NCI-H748 (cell line): Measurements from ENCODE around the gene TRIM17.

Experiments used
- DNase-seq: peaks from one replicate; lab custom pipeline; 2025; ENCODE audit not compliant: unreplicated experiment; lab: John Stamatoyannopoulos, UW

TRIM17 gene

GRCh38 chr1:228368801-228369607 is 47.7 kb downstream of the TRIM17 start:
- DNase-seq = no peak

DNA sequence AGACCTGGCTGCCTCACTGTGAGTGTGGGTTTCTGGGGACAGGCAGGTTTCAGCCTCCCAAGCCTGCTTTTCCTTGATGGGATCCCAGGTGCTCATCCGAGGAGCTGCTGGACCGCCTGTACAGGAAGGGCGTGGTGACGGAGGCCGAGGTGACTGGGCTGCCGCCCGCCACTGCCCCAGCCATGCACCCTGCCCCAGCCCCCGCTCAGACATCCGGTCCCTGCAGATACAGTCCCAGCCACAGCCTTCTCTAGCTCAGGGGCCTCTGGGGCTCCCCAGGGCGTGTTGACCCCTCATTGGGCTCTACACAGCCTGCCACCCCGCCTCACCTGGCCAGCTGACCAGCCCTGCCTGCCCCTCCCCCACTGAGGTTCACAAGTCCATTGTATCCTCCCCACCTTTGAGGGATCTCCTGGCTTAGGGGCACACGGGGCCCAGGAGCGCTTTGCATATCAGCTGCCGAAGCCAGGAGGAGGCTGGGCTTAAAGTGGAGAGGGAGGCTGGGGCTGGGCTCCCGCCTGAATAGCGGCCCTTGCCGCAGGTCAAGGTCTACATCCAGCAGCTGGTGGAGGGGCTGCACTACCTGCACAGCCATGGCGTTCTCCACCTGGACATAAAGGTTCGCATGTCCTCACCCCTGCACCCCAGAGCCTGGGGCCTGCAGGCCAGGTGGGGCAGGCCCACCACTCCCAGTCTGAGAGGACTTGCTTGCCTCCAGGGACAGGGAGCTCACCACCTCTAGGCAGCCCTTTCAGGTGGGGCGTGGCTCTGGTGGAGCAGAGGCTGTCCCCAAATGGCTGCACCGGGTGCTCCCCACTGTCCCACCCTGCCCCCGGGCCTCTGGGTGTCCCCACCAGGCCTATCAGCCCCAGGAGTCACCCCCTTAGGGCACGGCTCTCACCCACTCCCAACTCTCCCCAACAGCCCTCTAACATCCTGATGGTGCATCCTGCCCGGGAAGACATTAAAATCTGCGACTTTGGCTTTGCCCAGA is 48.6 kb downstream of the TRIM17 start:
- peak; percentile 26 for DNase-seq

DNA sequence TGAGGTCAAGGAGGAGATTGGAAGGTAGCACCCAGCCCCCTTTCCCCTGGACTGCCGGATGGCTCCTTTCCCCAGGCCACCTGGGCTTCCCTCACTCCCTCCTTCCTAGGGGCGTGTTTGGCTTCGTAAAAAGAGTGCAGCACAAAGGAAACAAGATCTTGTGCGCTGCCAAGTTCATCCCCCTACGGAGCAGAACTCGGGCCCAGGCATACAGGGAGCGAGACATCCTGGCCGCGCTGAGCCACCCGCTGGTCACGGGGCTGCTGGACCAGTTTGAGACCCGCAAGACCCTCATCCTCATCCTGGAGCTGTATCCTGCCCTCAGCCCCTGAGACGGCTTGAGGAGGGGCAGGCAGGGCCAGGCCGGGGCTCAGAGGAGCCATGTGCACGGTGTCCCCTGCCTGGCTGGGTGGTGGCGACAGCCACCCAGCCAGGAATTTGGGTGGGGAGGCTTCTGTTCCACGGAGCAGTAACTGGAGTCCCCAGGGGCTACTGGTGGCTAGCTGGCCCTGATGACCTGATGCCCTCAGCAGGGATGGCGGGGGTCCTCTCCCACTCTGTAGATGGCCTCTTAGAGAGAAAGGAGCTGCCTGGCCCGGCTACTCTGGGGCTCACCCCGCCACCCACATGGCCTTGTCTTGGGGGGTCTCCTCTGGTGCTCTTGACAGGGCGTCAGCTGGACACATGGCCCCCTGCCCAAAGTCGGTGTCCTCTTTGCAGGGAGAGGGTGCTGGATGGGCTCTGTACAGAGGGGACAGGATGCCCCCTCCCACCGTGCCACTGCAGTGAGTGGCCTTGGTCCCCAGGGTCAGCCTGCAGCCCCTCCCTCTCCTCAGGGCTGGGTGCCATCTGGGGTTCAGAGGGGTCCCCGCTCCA is 49.6 kb downstream of the TRIM17 start:
- DNase-seq = no peak

- no peak for DNase-seq
Observed at GRCh38 chr1:228366062-228366865, 50.4 kb downstream of the TRIM17 start.

DNA sequence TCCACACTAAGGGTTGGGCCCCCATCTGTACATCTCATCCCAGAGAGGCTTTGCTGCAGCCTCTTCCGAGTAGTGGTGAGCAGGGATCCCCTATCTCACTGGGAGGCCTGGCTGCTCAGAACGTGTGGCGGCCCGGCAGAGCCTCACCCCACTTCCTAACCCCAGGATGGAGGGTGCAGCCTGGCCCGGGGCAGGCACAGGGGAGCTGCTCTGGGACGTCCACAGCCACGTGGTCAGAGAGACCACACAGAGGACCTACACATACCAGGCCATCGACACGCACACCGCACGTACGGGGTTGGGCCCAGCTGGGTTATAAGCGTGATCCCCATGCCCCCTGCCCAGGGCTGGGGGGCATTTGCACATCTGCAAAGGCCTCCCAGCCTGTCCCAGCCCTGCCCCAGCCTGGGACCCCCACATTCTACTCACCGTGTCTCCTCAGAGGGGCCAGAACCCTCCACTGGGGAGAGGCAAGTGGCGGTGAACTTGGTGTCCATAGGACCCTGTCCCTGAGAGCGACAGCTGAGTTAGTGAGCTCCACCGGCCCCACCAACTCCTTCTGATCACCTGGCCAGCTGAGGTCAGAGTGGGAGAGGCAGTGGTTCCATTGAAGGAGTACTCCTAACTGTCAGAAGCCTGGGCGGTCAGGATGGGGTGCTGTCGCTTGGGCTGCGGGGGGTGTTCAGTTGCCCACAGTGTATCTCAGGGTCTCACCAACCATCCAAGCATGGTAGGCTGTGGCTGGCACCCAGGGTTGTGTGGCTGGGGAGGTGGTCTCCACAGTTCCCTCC is 51.2 kb downstream of the TRIM17 start:
- DNase-seq = no peak

DNA sequence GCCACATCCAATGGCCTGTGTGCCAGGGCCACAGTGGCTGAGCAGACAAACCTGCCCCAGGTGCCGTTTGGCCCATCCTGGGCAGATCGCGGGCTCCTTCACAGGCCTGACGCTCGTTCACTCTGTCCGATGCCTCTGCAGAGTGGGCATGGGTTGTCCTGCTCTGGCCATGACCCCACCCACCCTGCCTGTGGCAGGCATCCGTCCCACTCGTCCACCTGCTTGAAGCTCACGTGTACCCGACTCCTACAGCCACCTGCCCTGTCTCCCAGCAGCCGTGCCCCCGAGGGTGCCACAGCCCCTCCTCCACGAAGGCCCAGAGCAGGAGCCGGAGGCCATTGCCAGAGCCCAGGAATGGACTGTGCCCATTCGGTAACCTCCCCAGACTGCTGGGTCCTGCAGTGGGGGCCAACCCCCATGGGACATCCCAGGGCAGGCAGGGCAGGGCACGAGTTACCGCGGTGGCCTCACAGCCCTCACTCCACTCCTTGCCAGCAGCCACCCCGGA is 51.9 kb downstream of the TRIM17 start:
- no peak for DNase-seq

DNA sequence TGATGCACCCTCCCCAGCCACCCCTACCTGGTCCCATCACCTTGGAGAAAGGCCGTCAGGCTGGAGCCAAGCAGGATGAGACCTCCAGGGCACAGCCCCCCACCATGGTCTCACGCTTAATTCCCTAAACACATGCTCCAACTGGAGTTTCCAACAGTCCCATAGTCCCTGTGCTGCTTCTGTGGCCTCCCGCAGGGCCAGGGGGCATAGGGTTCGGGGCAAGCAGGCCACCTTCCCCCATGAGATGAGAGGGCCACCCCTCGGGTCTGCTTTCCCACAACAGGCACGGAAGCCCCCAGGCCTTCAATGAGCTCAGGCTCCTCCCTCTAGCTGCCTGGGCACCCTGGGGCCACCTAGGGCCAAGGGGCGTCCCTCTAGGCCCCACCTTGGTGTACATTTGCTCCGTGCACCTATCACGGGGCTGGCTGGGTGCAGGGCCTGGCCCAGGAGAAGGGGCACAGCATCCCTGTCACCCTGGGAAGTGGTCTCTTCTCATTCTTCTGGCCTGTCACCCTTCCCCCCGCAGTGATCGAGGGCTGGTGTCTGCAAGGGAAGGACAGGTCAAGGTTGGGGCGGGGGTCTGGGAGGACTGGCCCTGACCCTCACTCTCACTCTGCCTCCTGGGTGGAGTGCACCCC is 52.5 kb downstream of the TRIM17 start:
- no peak for DNase-seq

DNA sequence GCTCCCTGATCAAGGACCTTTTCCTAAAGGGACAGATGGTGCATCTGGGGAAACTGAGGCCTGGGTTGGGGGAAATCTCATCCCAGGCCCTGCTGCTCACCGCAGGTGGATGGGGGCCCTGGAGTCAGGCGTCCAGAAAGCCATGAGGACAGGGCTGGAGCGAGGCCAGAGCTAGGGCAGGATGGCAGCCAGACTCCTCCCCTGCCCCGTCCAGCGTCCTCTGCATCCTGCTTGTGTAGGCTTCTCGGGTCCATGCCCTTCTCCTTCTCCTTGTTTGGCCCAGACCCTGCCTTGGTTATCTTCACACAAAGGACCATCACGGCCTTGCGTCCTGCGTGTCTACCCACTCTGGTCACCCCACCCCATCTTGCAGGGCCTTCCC is 53.0 kb downstream of the TRIM17 start:
- no peak for DNase-seq

- DNase-seq = no peak
Observed at GRCh38 chr1:228362884-228363450, 53.7 kb downstream of the TRIM17 start.

- no peak for DNase-seq
Observed at GRCh38 chr1:228362141-228362883, 54.3 kb downstream of the TRIM17 start.

DNA sequence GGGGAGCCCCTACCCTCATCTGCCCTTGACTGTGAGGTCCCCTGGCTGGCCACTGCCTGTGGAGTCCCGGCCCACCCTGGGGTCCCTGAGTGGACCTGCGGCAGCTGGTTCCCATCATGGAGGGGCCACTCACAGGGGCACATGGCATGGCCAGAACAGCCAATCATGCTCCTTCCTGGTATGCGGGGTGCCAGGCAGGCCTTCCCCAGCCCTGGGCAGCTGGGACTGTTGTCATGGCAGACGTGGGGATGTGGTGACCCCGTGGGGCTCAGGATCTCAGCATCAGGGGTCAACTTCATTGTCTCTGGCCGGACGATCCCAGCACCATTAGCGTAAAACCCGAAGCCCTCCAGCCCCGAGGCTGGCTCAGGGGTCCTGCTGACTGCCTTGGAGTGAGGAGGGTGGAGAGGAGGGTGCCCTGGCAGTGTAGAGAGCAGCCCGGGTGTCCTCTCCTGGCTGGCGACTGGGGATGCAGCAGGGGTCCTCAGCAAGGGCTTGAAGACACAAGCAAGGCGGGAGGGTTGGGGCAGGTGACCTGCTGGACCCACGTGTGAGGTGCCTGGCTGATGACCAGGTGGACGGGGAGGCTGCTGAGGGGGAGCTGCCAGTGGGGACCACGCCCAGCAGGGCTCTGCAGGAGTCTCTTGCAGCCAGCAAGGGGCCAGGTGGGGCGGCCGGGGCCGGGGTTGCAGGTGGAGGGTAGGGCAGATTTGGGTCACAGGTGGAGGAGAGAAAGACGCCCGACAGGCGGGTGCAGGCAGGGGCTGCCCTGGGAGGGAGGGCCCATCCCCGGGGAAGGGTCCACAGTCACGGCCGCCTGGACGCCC is 55.1 kb downstream of the TRIM17 start:
- no peak for DNase-seq

- no peak for DNase-seq
Observed at GRCh38 chr1:228360533-228361313, 55.9 kb downstream of the TRIM17 start.

GRCh38 chr1:228359613-228360532 is 56.8 kb downstream of the TRIM17 start:
- DNase-seq = no peak

DNA sequence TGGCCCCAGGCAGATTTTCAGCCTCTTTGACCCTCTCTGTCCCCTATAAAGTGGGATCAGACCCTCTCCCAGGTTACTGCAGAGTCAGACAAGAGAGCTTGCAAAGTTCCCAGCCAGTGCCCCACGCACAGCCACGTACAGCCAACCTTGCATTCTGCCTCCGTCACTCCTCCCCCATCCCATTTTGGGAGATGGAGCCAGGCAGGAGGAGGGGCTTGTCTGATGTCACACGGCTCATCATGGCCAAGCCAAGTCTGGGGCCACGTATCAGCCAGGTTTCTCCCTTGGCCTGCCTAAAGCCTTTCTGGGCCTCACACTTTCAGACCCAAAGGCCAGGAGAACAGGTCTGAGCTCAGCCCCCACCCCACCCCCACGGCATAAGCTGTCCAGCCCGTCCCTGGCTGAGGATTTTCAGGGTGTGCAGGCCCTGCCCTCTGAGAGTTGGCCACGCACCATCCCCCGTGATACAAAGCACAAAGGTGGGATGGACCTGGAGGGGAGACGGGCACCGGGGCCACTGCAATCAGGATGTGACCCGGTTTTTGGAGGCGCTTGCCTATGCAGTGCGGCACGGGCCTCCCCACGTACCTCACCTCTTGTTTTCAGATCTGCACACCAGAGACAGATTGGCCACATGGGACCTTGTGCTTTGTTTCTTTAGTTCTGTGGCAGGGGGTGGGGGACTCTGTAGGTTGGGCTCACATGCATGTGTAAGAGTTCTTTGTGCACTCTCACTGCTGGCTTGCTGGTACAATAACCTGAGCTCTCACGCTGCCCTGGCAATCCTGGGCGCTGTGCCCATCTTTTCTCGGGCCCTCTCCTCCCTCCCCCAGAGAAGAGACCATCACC is 57.7 kb downstream of the TRIM17 start:
- no peak for DNase-seq
